ENCODE data around the gene DDX1.

GRCh38 chr2:15565392-15565791, 26.3 kb upstream of the DDX1 start:
- TF ChIP-seq FOXA1 (IDR thresholded peaks at IDR 0.05) (no peak), LEF1 (IDR thresholded peaks at IDR 0.05; ENCODE audit: borderline replicate concordance) (no peak)

Data from HEK293T (cell line).